GM21529 (cell line): Measurements from ENCODE around the gene PCDH15.
"Not testable (repeated sequence)": the region's sequence is repeated elsewhere in the genome, so short reads cannot be mapped to it uniquely, and the experiment has no call there.

Experiments used
- ATAC-seq: cut with Tn5 transposase; IDR thresholded peaks from one replicate; pipeline ENCODE4 v1.9.1; 2021; ENCODE audit not compliant: unreplicated experiment

PCDH15 gene

GRCh38 chr10:54576541-54576940 is 224.5 kb downstream of the PCDH15 start:
- ATAC-seq, result no peak

DNA sequence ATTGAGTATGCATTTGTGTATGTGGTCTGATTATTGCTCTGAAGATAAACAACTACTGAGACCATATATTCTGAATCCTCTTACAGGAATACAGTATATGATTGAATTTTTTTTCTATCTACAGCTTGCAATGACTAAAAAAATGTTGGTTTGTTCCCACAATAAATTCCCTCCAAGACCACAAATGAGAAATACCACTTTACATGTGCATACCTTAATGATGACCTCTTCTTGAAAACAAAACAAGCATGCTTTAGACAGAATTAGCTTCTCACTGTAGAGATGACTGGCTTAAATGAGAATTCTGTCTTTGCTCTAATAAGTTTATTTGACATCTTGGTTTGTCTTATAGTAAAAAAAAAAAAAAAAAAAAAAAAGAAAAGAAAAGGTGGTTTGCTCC is 241.5 kb downstream of the PCDH15 start:
- ATAC-seq, result no peak

- ATAC-seq, result no peak
Observed at GRCh38 chr10:54554028-54554427, 247.0 kb downstream of the PCDH15 start.

- no peak for ATAC-seq
Observed at GRCh38 chr10:54550016-54550415, 251.0 kb downstream of the PCDH15 start.

DNA sequence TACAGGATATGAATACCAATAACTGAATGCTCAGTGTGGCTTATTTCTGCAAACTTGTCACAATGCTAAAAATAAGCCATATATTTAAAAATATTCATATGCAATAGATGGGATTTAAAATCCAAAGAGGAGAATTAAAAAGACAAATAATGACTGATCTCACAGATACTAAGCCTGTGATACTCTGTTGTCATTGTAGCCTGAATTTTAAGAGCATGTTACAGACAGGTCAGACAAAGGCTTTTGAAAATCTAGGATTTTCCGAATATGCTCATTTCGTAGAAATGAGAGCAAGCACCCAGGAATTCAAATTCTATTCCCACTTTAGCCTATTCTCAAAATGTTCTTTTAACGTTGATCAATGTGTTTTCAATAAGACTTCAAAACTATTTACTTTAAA is 269.7 kb downstream of the PCDH15 start:
- ATAC-seq, result no peak

DNA sequence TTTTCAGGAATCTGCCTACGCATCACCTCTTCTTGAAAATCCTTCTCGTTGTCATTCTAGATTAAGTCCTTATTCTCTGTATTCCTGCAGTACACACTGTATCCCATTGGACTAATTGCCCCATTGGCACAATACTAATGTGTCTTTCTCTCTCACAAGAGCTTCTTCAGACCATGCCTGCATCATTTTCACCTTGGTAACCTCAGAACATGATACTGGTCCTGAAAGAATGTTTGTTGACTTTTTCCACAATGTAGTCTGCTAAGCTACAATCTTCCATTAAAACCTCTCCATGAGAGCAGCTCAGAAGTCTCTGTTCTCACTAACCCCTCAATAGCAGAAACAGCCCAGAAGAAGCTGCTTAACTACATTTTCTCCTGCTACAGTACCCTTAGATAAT is 270.7 kb downstream of the PCDH15 start:
- no peak for ATAC-seq

DNA sequence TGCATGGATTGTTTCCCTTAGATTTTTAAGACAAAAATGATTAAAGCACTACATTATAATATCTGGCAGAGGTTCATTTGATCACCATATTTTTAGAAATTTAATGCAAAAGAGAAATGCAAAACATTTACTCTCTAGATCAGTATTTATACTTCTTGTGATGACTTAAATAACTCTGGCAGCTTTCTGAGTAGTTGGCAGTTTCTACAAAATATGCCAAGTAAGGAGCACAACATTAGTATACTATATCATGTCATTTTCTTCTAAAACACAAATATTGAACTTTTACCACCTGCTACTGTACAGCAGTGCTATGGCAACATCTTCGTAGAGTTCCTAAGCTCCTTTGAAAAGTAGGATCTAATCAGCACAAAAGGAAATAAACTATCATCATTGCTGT is 275.2 kb downstream of the PCDH15 start:
- ATAC-seq, result no peak

DNA sequence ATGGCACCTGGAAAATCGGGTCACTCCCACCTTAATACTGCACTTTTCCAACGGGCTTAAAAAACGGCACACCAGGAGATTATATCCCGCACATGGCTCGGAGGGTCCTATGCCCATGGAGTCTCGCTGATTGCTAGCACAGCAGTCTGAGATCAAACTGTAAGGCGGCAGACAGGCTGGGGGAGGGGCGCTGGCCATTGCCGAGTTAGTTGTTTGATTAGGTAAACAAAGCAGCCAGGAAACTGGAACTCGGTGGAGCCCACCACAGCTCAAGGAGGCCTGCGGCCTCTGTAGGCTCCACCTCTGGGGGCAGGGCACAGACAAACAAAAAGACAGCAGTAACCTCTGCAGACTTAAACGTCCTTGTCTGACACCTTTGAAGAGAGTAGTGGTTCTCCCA is 285.8 kb downstream of the PCDH15 start:
- ATAC-seq, result not testable (repeated sequence)

DNA sequence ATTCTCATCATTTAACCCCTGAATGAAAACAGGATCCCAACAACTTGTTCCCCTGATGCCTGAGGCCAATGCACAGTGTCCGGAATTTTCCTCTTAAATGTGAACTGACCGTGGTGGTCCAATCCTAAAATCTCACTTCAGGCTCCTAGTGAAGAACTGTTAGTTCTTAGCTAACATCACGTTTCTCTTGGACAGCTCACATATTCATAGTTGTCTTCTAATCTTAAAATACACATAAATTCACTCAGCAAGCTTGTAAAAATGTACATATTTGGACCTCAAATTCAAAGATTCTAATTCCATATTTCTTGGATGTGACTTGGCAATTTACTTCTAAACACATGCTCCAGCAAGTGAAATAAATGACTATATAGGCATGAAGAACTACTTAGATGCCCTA is 297.2 kb downstream of the PCDH15 start:
- ATAC-seq, result no peak

GRCh38 chr10:54501929-54502328 is 299.1 kb downstream of the PCDH15 start:
- ATAC-seq, result no peak

DNA sequence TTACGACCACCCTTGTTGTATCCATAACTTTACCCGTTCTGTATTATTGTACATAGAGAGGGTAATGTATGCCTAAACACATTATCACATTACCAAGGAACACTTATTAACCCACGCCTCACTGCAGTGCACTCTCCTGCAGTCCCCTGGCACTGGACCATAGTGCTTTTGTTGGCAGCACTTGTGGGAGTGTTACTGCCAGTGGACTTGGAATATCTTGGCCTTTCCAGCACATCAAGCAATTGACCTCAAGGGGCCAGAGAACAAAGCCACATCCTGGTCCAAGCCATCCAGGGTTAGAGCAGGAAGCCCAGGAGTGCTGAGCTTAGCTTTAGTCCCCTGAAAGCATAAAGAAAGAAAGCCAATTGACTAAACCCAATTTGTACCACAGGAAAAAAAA is 304.2 kb downstream of the PCDH15 start:
- ATAC-seq, result no peak

- ATAC-seq, result no peak
Observed at GRCh38 chr10:54487743-54488142, 313.3 kb downstream of the PCDH15 start.

DNA sequence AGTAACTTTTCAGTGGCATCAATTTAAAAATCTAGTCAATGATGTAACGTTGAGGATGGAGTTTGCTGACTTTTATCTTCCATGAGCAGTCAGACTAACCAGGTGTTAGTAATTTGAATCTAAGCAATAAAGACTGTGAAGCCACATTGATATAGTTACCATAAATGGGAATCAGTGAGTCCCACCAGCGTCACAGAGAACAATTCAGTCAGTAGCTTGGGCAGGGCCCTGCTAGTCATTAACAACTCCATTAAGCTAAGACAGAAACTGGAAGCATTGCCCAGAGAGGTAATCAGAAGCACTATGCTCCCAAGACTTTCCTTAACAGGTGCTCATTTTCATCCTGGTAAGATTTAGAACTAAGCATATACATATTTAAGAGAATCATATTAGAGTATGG is 315.1 kb downstream of the PCDH15 start:
- ATAC-seq, result no peak

GRCh38 chr10:54484186-54484585 is 316.8 kb downstream of the PCDH15 start:
- ATAC-seq, result no peak

DNA sequence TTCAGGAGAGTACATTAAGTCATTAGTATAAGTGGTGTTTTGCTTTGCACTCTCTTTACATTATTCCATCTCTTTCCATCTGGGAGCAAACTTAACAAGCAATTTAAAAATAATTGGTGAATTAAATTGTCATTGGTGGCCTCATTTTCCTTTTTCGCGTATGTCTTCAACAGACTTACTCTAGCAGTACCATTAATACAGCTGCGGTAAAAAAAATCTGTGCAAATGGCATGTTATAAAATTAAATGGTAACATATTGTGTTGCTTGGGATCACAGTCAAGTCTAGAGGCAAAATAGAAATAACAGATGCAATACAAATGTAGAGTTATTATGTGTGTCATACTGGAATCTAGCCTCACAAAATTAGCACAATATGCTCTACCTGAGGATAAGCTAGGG is 322.4 kb downstream of the PCDH15 start:
- no peak for ATAC-seq

DNA sequence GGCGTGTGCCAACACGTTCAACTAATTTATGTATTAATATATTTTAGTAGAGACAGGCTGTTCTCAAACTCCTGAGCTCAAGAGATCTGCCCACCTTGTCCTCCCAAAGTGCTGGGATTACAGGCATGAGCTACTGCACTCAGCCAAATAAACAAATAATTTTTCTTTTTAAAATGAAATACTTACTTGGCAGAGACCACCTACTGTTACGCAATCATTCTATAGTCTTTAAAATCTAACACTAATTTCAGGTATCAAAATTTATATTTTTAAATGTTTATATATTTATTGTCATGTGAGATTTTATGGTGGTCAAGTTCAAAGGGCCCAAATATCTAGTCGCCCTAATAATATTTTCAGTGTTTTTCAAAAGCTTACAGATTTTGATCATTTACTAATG is 323.3 kb downstream of the PCDH15 start:
- ATAC-seq, result no peak

- no peak for ATAC-seq
Observed at GRCh38 chr10:54470324-54470631, 330.8 kb downstream of the PCDH15 start.

DNA sequence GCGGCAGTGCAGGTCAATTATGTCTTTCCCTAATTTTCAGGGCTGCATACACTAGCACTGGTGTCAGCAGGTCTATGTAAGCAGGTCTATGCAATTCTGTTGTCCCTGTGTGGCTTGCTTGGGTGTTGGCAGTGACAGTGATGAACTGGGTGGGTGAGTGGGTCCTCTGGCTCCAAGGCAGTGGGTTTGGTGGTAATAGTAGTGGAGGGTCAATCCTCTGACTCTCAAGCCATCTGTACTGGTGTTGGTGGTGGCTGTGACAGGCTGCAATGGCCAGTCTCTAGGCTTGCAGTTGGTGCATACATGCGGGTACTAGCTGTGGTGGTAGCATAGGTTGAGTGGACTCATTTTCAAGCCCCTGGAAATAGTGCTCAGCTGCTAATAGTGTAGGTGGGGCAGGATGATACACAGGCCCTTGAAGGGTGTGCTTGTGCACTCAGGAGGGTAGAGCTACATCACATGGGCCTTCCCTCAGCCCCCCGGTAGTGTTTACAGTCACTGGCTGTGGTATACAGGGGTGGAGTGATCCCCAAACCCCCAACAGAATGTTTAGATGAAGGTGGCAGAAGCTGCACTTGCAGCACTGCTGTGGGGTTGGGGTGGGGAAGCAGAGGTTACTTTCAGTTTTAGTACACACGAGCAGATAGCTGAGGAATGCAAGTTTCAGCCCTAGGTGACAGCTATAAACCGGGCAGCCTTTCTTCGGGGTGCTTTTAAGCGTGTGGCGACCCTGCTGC is 331.3 kb downstream of the PCDH15 start:
- ATAC-seq, result no peak

DNA sequence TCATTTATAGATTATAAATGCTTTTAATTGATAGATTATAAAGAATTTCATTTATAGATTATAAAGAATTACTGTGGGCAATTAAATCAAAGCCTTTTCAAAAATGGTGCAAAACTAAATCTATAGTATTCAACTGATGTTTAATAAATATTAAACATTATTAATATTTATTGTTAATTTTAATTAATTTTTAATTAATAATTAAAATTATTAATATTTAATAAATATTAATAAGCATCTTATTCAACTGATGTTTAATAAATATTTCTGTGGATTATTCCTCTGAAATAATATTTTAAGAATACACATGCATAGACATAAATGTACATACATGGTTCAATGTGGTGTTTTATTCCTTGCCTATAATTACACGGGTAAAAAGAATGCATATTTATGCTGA is 346.8 kb downstream of the PCDH15 start:
- no peak for ATAC-seq

GRCh38 chr10:54449056-54449455 is 352.0 kb downstream of the PCDH15 start:
- no peak for ATAC-seq

- ATAC-seq, result no peak
Observed at GRCh38 chr10:54444170-54444569, 356.9 kb downstream of the PCDH15 start.

- no peak for ATAC-seq
Observed at GRCh38 chr10:54441275-54441674, 359.8 kb downstream of the PCDH15 start.

- ATAC-seq, result peak; percentile 79
Observed at GRCh38 chr10:54434782-54435181, 366.2 kb downstream of the PCDH15 start.

DNA sequence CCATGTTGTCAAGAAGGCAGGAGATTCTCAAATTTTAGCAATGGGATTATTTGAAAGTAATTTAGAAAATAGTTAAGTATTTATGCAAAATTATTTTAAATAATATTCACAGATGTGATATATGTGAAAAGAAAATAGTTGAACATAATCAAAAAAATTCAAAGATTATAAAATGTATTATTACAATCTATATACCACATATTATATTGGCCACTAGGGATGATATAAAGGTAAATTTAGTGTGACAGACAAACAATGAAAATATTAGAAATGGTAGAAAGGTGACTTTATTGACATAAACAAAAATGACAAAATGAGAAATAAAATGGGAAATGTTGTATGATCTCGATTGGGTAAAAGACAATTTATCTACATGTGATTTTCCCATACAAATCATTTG is 385.5 kb downstream of the PCDH15 start:
- no peak for ATAC-seq
